K562 (cell line): ENCODE data around the gene RGPD8. TPM values are rescaled to one million over a fixed set of nuclear protein-coding genes. Genes with fewer than 3 reads are reported as not detected.

Experiments used
- ATAC-seq: fragments of 200-7000 bp; cut with Tn5 transposase; 3 replicates; pipeline ENCODE4 v1.9.1; 2020; ENCODE audit warnings: moderate library complexity
- BruUV-seq: library from RNA; stranded (reverse); fragments of 400-500 nt; replicated peaks from 2 replicates; lab custom pipeline; 2021; lab: Mats Ljungman, UMichigan
- CTCF ChIA-PET: fragments of 300-600 bp; formaldehyde crosslinking; extraction: SDS; loops from one replicate; lab custom pipeline; 2021; ENCODE audit warnings: low intra/inter-chr PET ratio; lab: Yijun Ruan, JAX
- POLR2A ChIA-PET: fragments of 300-600, 350-650 bp; sonication (Branson Sonifier 250); formaldehyde crosslinking; extraction: SDS; loops from one replicate; lab custom pipeline; 2021; ENCODE audit warnings: antibody characterized with exemption, inconsistent platforms; lab: Yijun Ruan, JAX
- DNase-seq, 4 experiments: peaks; one replicate each; pipeline versions ENCODE4 v3.0.0 to v3.0.0-alpha.2; 2011 to 2018; ENCODE audit warnings: low spot score in 3 of 4, mixed read lengths in 3 of 4; ENCODE audit errors: extremely low read depth in 1 of 4
- FAIRE-seq: peaks from 2 replicates; lab custom pipeline; 2011; peaks lifted over from hg19 to GRCh38; lab: Jason Lieb, UNC
- H2AFZ ChIP-seq: 2 replicates; pipeline ENCODE4 v1.6.0; 2011; ENCODE audit warnings: low read depth, low read length, control low read depth, inconsistent platforms
- H3K27ac ChIP-seq: fragments of 200-600 bp; 3 replicates; pipeline ENCODE4 v1.8.0; 2011; ENCODE audit warnings: low read depth, mild to moderate bottlenecking, control low read depth, inconsistent platforms, low read length, moderate library complexity, mixed read lengths; ENCODE audit errors: extremely low read depth
- H3K27me3 ChIP-seq, 2 experiments: fragments of 300-600 bp in 1 of 2; 2 replicates in 1 of 2; 3 replicates in 1 of 2; pipeline versions ENCODE4 v1.6.0 to v1.8.0; 2011; ENCODE audit warnings: inconsistent platforms in 2 of 2, low read length in 2 of 2, mild to moderate bottlenecking in 1 of 2, mixed read lengths in 1 of 2, moderate library complexity in 1 of 2; ENCODE audit not compliant: control insufficient read depth in 2 of 2, insufficient read depth in 2 of 2
- H3K36me3 ChIP-seq: fragments of 300-600 bp; 3 replicates; pipeline ENCODE4 v1.8.0; 2011; ENCODE audit warnings: mild to moderate bottlenecking, low read length, inconsistent platforms; ENCODE audit not compliant: control insufficient read depth, insufficient read depth
- H3K4me1 ChIP-seq, 2 experiments: fragments of 200-600 bp in 1 of 2; replicated peaks in 1 of 2; 2 replicates in 1 of 2; 3 replicates in 1 of 2; pipeline versions ENCODE4 v1.5.1 to v1.8.0; 2011; ENCODE audit warnings: inconsistent platforms in 2 of 2, low read length in 2 of 2, mild to moderate bottlenecking in 1 of 2, mixed read lengths in 1 of 2, moderate library complexity in 1 of 2; ENCODE audit not compliant: control insufficient read depth in 2 of 2, insufficient read depth in 2 of 2
- H3K4me2 ChIP-seq: 2 replicates; pipeline ENCODE4 v1.6.1; 2011; ENCODE audit warnings: low read length, control low read depth, inconsistent platforms, mixed read lengths; ENCODE audit not compliant: insufficient read depth
- H3K4me3 ChIP-seq: fragments of 200-600 bp; sonication (generic), shearing (Covaris generic); 2 replicates; pipeline ENCODE4 v1.5.1; 2016; ENCODE audit warnings: control low read depth, inconsistent platforms
- H3K79me2 ChIP-seq: fragments of 200-600 bp; 3 replicates; pipeline ENCODE4 v1.8.0; 2011; ENCODE audit warnings: low read length, inconsistent platforms; ENCODE audit not compliant: control insufficient read depth, insufficient read depth
- H3K9ac ChIP-seq, 2 experiments: 2 replicates each; pipeline versions ENCODE4 v1.6.0 to v1.6.1; 2011; ENCODE audit warnings: low read depth in 2 of 2, low read length in 2 of 2, control low read depth in 1 of 2, inconsistent platforms in 1 of 2, mild to moderate bottlenecking in 1 of 2, mixed read lengths in 1 of 2; ENCODE audit not compliant: insufficient read depth in 1 of 2
- H3K9me1 ChIP-seq: one replicate; pipeline ENCODE4 v1.6.0; 2011; ENCODE audit warnings: inconsistent platforms, mild to moderate bottlenecking, low read length, moderate library complexity; ENCODE audit not compliant: control insufficient read depth, insufficient read depth
- H3K9me3 ChIP-seq: replicated peaks from 2 replicates; pipeline ENCODE4 v1.5.1; 2011; ENCODE audit warnings: low read depth, low read length, inconsistent platforms; ENCODE audit not compliant: control insufficient read depth, insufficient read depth
- H4K20me1 ChIP-seq: replicated peaks from 2 replicates; pipeline ENCODE4 v1.6.1; 2011; ENCODE audit warnings: low read length, inconsistent platforms, mixed read lengths; ENCODE audit not compliant: control insufficient read depth, insufficient read depth
- ELF4 ChIP-seq: fragments of 450-650 bp; formaldehyde crosslinking; IDR thresholded peaks from 2 replicates; pipeline ENCODE4 v1.4.0; 2022; ENCODE audit warnings: missing genetic modification characterization
- HLTF ChIP-seq: fragments of 450-650 bp; IDR thresholded peaks from 2 replicates; pipeline ENCODE4 v1.6.1; 2016
- HMBOX1 ChIP-seq: sonication (generic); IDR thresholded peaks from 2 replicates; pipeline ENCODE4 v1.6.1; 2016
- ILF3 ChIP-seq: fragments of 450-650 bp; IDR thresholded peaks from 2 replicates; pipeline ENCODE4 v1.6.1; 2018; ENCODE audit warnings: antibody characterized with exemption, mild to moderate bottlenecking, moderate library complexity, borderline replicate concordance
- KDM1A ChIP-seq, 2 experiments: fragments of 450-650 bp; IDR thresholded peaks; 2 replicates each; pipeline ENCODE4 v1.6.1; 2016; ENCODE audit warnings: mild to moderate bottlenecking in 2 of 2
- KDM4B ChIP-seq, 2 experiments: fragments of 450-650 bp in 1 of 2; sonication (generic) in 1 of 2; IDR thresholded peaks; 2 replicates each; pipeline ENCODE4 v1.6.1; 2016 to 2017; ENCODE audit warnings: borderline replicate concordance in 2 of 2, antibody characterized with exemption in 1 of 2, low read depth in 1 of 2, mild to moderate bottlenecking in 1 of 2
- MIER1 ChIP-seq: fragments of 450-650 bp; IDR thresholded peaks from 2 replicates; pipeline ENCODE4 v1.6.1; 2016; ENCODE audit warnings: antibody characterized with exemption, mild to moderate bottlenecking, low read depth
- MTA3 ChIP-seq: fragments of 450-650 bp; formaldehyde crosslinking; IDR thresholded peaks from 2 replicates; pipeline ENCODE4 v1.6.1; 2017; ENCODE audit warnings: mild to moderate bottlenecking, borderline replicate concordance
- NBN ChIP-seq: fragments of 450-650 bp; IDR thresholded peaks from 2 replicates; pipeline ENCODE4 v1.6.1; 2016; ENCODE audit warnings: low read depth, mild to moderate bottlenecking
- PTBP1 ChIP-seq: fragments of 200-400 bp; formaldehyde crosslinking; IDR thresholded peaks from 2 replicates; pipeline ENCODE4 v1.6.1; 2017; ENCODE audit warnings: low read depth, low read length
- SLC30A9 ChIP-seq: fragments of 250-450 bp; sonication (Bioruptor Pico); IDR thresholded peaks from 2 replicates; pipeline ENCODE4 v1.8.0; 2022; ENCODE audit warnings: mild to moderate bottlenecking, moderate library complexity
- SP2 ChIP-seq: IDR thresholded peaks from 2 replicates; pipeline ENCODE4 v1.6.1; 2011; ENCODE audit warnings: mild to moderate bottlenecking, low read depth, low read length, moderate library complexity; ENCODE audit not compliant: poor library complexity, severe bottlenecking; ENCODE audit errors: extremely low read depth
- TAF15 ChIP-seq: fragments of 200-400 bp; formaldehyde crosslinking; IDR thresholded peaks from 2 replicates; pipeline ENCODE4 v1.6.1; 2017; ENCODE audit warnings: mild to moderate bottlenecking, low read depth, low read length, moderate library complexity
- ZBTB17 ChIP-seq: fragments of 450-650 bp; formaldehyde crosslinking; IDR thresholded peaks from 2 replicates; pipeline ENCODE4 v1.4.0; 2020; ENCODE audit warnings: mild to moderate bottlenecking
- WGBS: fragments of 100-300 bp; shearing (Covaris generic); methylation state at CpG from one replicate; pipeline ENCODE4 v1.1.6; 2016; ENCODE audit warnings: low coverage, mixed read lengths; ENCODE audit not compliant: insufficient coverage; ENCODE audit errors: missing lambda C conversion rate; 5-methylcytosine and 5-hydroxymethylcytosine counted together
- in situ Hi-C: fragments of 300-500 bp; cut with MboI; formaldehyde crosslinking; loops from 4 replicates; pipeline ENCODE4 v1.15.0; 2018; ENCODE audit warnings: inconsistent platforms, mixed read lengths
- intact Hi-C: fragments of 100-400 bp; cut with micrococcal nuclease; formaldehyde crosslinking; loops from 2 replicates; pipeline ENCODE4 v1.14.2; 2022
- polyA plus RNA-seq, 8 experiments: library from polyadenylated mRNA; depleted of rRNA in 4 of 8; stranded (reverse) in 5 of 8; unstranded in 3 of 8; fragments of >200 nt; fragmentation: Nextera tagmentation in 2 of 8; fragmentation: Illumina TruSeq in 1 of 8; extraction: Ambion mirVana in 2 of 8; extraction: Trizol in 1 of 8; gene quantifications; 2 replicates each; pipeline versions ENCODE4 v1.2.1 to v1.2.3, GENCODE V29; 2011 to 2014; ENCODE audit warnings: inconsistent platforms in 1 of 8, missing spikeins in 1 of 8
- total RNA-seq, 7 experiments: library from RNA; depleted of rRNA in 6 of 7; stranded (reverse); fragments of >200 nt in 6 of 7; fragmentation: Illumina TruSeq in 2 of 7; extraction: Trizol in 2 of 7; gene quantifications; 2 replicates each; pipeline versions ENCODE4 v1.2.1 to v1.2.3, GENCODE V29; 2011 to 2021; ENCODE audit warnings: low replicate concordance in 1 of 7
- TF ChIP-seq, protein P1 (sequence below): IDR thresholded peaks from 2 replicates; pipeline ENCODE4 v1.6.1; 2011; ENCODE audit not compliant: insufficient read length; ENCODE audit errors: extremely low read depth
- TF ChIP-seq, protein P2 (sequence below), 2 experiments: fragments of 250-450 bp in 1 of 2; fragments of 450-650 bp in 1 of 2; sonication (Bioruptor Pico) in 1 of 2; IDR thresholded peaks; 2 replicates each; pipeline versions ENCODE4 v1.6.1 to v1.8.0; 2016 to 2021; ENCODE audit warnings: mild to moderate bottlenecking in 2 of 2, moderate library complexity in 2 of 2, missing compliant biosample characterization in 1 of 2, missing genetic modification characterization in 1 of 2

RGPD8 gene
- total and polyA plus RNA-seq, 9 of the 15 experiments (the other 6 are each of a cell fraction or from before 2014, with no cell fraction given), result 0.03 to 0.47 (median 0.12) TPM; not detected in 1

GRCh38 chr2:112339986-112340385 is 93.5 kb downstream of the RGPD8 start:
- no peaks in the 10 kb centered on the region for H3K9me3 ChIP-seq
- H3K27ac ChIP-seq, result no peak overlapping the region
- in situ Hi-C loops (loop anchor here (10.0 to 25.0 kb wide), 2 partner anchors 455 to 1828 kb away; partner anchors contain the start of gene ANAPC1), intact Hi-C loops (loop anchor here (10.0 kb wide), 1 partner anchor 125 kb away; no protein-coding TSS in a partner anchor)
- H3K27me3 ChIP-seq, result no peaks in the 10 kb centered on the region
- no TSS peak for BruUV-seq
- H3K9ac ChIP-seq, result no peak overlapping the region
- no peak for TF ChIP-seq KDM4B (IDR thresholded peaks at IDR 0.05; ENCODE audit: borderline replicate concordance in 2 of 2, low read depth in 1 of 2)
- no peak for TF ChIP-seq ELF4 (CRISPR knock-in tag)
- TF ChIP-seq PTBP1, result no peak
- no peak for TF ChIP-seq ILF3
- no peak for TF ChIP-seq ZBTB17 (CRISPR knock-in tag)
- no peak for TF ChIP-seq KDM1A (IDR thresholded peaks at IDR 0.05)
- no peak for TF ChIP-seq SP2
- TF ChIP-seq MTA3, result no peak
- TF ChIP-seq, protein P1, sequence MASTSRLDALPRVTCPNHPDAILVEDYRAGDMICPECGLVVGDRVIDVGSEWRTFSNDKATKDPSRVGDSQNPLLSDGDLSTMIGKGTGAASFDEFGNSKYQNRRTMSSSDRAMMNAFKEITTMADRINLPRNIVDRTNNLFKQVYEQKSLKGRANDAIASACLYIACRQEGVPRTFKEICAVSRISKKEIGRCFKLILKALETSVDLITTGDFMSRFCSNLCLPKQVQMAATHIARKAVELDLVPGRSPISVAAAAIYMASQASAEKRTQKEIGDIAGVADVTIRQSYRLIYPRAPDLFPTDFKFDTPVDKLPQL, result no peak
- TF ChIP-seq MIER1, result no peak
- TF ChIP-seq NBN, result no peak
- TF ChIP-seq HLTF, result no peak
- TF ChIP-seq HMBOX1, result no peak
- TF ChIP-seq, protein P2, sequence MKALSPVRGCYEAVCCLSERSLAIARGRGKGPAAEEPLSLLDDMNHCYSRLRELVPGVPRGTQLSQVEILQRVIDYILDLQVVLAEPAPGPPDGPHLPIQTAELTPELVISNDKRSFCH (CRISPR knock-in tag; IDR thresholded peaks at IDR 0.05), result no peak
- TF ChIP-seq, protein P2 (tag; IDR thresholded peaks at IDR 0.05), result no peak
- no peak for TF ChIP-seq TAF15
- TF ChIP-seq SLC30A9 (CRISPR knock-in tag), result no peak
- H3K9me1 ChIP-seq, result no peaks in the 10 kb centered on the region
- ChIA-PET CTCF (no interaction called here), POLR2A (no interaction called here)
- no peaks in the 10 kb centered on the region; a peak in 1 of 5 replicates for H3K4me1 ChIP-seq
- DNase-seq (no peak), FAIRE-seq (no peak), ATAC-seq (no peak)
- H3K4me2 ChIP-seq, result no peak overlapping the region
- WGBS, result 3% methylated on average over 2 of the region's 2 CpGs
- H3K4me3 ChIP-seq, result no peak overlapping the region
- H2AFZ ChIP-seq, result peak overlapping the region; percentile 7; the same call in 1 of the 2 replicates
- no peaks in the 10 kb centered on the region for H3K79me2 ChIP-seq
- no peaks in the 10 kb centered on the region for H3K36me3 ChIP-seq
- H4K20me1 ChIP-seq, result no peaks in the 10 kb centered on the region
